HEK293 (cell line): ENCODE data around the gene SYT14.

Source experiments
- CTCF ChIP-seq: fragments of 450-650 bp; formaldehyde crosslinking; IDR thresholded peaks from 2 replicates; pipeline ENCODE4 v1.5.1; 2016; ENCODE audit warnings: missing biosample characterization, missing genetic modification characterization
- REST ChIP-seq: fragments of 450-650 bp; formaldehyde crosslinking; IDR thresholded peaks from 2 replicates; pipeline ENCODE4 v1.5.1; 2016; ENCODE audit warnings: missing biosample characterization, missing genetic modification characterization
- ZNF23 ChIP-seq: fragments of 450-650 bp; formaldehyde crosslinking; IDR thresholded peaks from 2 replicates; pipeline ENCODE4 v1.5.1; 2016; ENCODE audit warnings: missing biosample characterization, missing genetic modification characterization, borderline replicate concordance
- ZNF596 ChIP-seq: fragments of 450-650 bp; IDR thresholded peaks from 2 replicates; pipeline ENCODE4 v1.5.0; 2018; ENCODE audit warnings: missing biosample characterization, mild to moderate bottlenecking, missing genetic modification characterization, moderate library complexity
- ZNF624 ChIP-seq: fragments of 450-650 bp; formaldehyde crosslinking; IDR thresholded peaks from 2 replicates; pipeline ENCODE4 v1.5.1; 2017; ENCODE audit warnings: missing biosample characterization, missing genetic modification characterization

DNA sequence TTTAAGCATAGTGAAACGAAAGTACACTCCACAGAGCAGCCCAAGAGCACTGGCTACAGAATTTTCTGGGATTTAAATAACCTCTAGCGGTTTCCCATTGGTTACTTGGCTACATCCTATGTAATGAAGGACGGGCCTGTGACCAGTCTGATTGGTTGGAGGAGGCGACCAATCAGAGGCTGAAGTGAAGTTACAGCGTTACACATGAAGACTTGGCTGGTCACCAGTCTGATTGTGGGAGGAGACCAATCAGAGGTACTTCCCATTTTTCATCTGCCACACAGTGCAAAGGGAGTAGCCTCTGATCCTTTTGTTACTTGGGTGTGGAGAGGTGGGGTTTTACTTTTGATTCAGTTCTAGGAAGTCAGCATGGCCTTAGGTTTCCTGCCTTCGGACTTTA, 151.8 kb downstream of the SYT14 start:
- no peak for TF ChIP-seq CTCF (tag by site-specific recombination)
- no peak for TF ChIP-seq ZNF596 (tag by site-specific recombination)
- TF ChIP-seq REST = no peak
- no peak for TF ChIP-seq ZNF624 (tag by site-specific recombination)
- no peak for TF ChIP-seq ZNF23 (tag by site-specific recombination)
